ENCODE measurements around the gene MEIS2.

Gene MEIS2

DNA sequence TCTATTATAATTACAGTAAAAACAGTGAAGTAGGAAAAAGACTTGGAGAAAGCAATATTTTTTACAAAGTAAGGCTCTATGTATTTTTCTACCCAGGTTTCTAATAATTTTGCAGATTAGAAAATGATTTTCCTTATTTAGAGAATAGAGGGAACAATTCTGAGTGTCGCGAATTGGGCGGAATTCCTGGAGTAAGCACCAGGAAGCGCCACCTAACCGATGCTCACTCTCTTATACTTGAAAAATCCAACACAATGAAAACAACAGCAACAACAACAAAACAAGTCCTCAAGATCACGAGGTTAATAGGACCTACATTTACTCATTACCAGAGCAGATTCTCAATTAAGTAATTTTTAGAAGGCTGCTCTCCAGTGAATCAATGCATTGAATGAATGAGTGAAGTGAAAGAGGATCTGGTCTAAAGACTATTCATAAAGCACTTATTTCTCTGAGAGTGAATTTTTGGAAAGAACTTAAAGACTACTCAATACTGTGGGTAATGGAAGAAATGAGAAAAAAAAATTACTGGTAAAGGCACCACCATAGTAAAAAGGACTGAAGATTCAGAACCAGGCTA lies 158.0 kb downstream of the MEIS2 start:
- DNase-seq (ENCODE audit: insufficient read length, low spot score) (no peak), FAIRE-seq (no peak)

DNA sequence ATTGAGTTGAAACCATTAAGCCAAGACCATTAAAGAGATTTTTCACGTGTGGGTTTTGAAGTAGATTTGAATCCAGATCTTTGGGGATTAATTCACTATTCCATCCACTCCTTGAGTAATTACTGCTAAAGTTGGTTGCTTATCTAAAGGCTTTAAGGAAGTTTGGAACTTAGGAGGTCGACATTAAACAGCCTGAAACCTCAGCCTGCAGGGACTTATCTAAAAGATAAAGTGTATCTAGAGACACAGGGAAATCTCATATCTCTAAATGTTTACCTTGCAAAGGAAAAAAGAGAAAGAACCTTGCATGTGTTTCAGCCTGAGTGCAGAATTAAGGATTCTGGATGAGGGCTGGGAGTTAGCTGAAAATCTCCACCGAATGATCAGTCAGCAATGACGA lies 158.6 kb downstream of the MEIS2 start:
- no peak for FAIRE-seq

DNA sequence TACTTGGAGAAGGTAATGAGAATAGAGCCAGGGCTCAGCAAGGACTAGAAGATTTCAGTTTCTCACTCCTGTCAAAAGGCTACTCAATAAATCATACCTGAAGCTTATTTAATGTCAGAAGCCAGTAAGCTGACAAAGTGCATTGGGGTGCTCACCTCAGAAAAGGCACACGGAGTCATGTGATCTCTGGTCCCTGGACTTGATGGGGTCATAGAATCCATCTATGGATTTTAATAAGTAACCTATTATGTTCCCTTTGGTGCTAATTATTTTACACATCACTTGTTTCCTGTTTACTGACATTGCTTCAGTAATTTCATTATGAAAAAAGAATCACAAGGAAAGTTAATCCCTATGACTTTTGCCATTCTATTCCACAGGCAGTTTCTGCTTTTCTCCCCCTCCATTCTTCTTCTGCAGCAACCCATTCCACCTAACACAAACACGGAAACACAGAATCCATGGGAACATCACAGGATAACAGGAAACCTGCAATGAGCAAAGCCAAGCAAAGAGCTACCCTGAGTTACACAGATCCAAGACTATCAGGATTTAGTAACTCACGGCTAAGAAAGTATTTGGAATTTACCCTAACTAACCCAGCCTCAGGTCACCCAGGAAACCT lies 159.6 kb downstream of the MEIS2 start:
- DNase-seq (ENCODE audit: insufficient read length, low spot score) = no peak
- FAIRE-seq = no peak

More for the DNA sequence above, 158.6 kb downstream of the MEIS2 start:
- no peak for DNase-seq (ENCODE audit: insufficient read length, low spot score)

DNA sequence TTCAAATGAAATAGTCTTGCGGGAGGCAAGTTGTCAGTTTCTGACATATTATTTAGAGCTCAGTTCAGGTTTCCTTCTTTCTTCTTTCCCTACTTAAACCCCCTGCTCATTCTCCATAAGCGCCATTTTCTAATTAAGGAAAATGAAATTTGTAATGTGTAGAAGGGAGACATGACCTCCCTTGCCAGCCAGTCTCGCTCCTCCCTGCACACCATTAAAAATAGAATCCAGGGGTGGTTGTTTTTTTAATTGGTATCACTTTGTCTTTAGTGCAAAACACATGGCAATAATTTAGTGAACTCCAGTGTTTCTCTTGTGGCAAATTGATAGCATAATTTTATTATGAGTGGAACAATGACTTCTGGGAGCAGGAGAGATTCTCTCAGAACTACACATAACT lies 160.1 kb downstream of the MEIS2 start:
- FAIRE-seq (no peak), DNase-seq (ENCODE audit: insufficient read length, low spot score) (no peak)

DNA sequence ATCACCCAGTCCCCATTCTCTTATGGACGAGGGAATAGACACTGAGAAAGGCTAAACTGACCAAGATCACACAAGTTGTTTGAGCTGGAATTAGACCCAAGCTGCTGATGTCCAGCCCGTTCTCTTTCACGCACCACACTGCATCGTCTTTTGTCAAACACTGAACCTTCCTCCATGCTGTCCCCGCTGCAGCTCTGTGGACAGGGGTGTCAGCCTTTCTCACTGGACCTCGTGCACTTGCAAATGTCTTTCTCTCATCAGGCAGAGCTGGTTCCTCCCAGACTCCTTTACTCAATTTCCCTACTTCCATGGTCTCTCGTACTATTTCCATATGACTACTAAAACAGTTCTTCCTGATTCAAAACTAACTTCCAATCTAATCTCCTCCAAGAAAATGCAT lies 161.6 kb downstream of the MEIS2 start:
- FAIRE-seq (no peak), DNase-seq (ENCODE audit: insufficient read length, low spot score) (no peak)

DNA sequence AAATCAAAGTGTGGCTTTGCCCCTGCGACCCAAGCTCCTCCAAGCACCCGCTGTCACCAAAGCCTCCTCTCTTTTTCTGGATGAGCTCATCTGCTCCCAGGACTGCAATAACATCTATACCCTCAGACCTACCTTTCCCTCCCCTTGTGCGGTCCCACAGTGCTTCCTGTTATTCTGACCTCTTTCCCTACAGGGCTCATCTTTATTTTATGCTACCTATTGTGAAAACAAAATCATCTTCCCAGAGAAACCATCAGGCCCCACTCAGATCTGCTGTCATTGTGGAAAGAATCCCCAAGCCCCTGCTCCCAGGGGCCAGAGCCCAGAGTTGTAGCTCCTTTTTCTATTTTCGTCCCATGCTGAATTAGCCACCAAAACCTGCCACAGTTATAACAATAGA lies 162.2 kb downstream of the MEIS2 start:
- DNase-seq (ENCODE audit: insufficient read length, low spot score) (no peak), FAIRE-seq (no peak)

DNA sequence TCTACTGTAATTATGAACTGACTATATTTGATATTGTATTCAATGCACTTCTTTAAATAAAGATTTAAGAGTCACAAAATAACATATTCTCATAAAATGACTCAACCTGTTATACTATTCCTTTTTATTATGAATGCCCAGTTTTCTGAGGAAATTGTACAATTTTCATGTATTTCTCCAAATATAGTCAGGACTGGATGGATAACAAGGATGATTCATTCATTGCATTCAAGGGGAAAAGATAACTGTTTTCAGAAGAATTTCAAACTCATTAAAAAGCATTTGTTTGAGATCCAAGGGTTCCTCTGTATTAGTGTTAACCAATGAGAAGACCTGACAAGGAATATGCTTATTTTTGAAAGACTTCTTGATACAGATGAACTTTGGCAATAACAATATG lies 163.7 kb downstream of the MEIS2 start:
- FAIRE-seq (no peak), DNase-seq (ENCODE audit: insufficient read length, low spot score) (no peak)

DNA sequence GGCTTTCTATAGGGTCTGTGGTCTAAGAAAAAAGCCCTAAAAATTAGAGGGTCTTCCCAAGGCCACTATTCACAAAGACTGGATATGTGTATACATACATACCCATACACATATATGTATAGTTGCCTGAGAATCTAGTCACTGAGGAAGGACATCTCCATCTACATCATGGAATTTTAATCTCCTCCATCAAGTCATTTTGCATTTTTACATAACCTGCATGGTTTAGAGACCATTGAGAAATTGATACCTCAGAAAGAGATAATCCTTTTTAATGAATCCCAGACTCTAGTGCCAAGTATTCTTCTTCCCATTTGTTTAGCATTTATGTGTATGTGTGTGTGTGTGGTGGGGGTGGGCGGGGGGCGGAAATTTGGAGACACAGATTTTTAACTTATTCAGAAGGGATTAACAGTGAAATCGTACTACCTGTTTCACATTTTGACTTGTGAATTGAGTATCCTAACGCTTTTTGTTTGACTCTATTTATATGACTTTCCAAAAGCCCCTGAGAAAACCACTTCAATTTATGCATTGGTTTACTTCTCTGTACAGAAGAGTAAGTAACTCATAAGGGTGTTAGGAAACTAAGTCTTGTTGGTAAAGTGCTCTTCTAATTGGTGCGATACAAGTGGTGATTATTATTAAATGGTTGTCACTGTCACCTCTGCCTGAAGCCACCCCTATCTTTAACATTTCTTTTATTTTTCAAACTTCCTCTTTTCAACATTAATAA lies 166.9 kb downstream of the MEIS2 start:
- FAIRE-seq = no peak

DNA sequence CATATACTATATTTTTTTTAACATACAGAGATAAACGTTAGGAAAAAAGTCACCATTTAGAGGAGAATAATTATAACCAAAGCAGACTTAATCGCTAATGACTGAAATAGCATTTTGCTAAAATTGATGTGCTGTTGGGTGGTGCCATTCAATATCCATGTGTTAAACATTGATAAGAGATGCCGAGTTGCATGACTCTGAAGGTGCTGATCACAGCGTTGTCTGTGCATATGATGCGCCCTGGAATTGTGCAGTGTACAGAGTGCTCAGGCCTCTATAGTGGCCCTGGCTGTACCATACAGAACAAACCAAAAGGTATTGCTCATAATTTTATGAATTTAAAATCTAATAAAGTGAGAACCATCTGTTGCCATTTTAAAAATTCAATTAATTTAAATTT lies 168.3 kb downstream of the MEIS2 start:
- FAIRE-seq = no peak
- no peak for DNase-seq (ENCODE audit: insufficient read length, low spot score)

More for the DNA sequence above, 166.9 kb downstream of the MEIS2 start:
- DNase-seq (ENCODE audit: insufficient read length, low spot score) = no peak

DNA sequence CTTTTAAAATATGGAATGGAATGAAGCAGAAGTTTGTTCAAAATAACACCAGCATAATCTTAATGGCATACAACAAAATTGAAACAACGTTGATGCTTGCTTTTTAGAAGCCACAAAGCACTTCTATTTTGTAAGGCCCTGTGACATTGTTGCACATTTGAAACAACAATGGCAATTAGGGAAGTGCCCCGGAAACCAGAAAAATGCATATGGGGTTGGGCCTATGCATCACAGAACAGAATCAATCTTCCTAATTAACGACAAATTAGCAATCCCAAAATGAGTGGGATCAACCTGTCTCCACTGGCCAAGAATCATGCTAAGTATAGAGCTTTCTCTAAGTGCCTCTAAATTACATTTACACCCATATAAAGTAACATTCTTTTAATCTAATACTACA lies 168.9 kb downstream of the MEIS2 start:
- DNase-seq (ENCODE audit: insufficient read length, low spot score) (no peak), FAIRE-seq (no peak)

DNA sequence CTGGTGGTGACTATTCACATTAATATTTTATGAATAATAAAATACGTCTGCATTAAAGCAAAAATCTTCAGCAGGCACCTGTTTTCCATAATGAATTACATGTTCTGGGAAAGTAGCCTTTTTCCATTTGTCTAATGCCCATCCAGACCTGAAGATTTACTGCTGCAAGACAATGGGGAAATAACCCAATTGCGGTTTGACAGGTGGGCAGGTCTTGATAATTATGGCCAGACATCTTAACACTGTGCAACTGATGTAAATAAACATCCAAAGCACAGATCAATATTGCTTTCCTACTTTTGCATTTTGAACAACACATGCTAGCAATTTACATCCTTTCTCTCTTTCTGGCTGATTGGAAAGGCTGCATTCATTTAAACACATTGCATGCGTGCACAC lies 173.9 kb downstream of the MEIS2 start:
- no peak for FAIRE-seq
- no peak for DNase-seq (ENCODE audit: insufficient read length, low spot score)

DNA sequence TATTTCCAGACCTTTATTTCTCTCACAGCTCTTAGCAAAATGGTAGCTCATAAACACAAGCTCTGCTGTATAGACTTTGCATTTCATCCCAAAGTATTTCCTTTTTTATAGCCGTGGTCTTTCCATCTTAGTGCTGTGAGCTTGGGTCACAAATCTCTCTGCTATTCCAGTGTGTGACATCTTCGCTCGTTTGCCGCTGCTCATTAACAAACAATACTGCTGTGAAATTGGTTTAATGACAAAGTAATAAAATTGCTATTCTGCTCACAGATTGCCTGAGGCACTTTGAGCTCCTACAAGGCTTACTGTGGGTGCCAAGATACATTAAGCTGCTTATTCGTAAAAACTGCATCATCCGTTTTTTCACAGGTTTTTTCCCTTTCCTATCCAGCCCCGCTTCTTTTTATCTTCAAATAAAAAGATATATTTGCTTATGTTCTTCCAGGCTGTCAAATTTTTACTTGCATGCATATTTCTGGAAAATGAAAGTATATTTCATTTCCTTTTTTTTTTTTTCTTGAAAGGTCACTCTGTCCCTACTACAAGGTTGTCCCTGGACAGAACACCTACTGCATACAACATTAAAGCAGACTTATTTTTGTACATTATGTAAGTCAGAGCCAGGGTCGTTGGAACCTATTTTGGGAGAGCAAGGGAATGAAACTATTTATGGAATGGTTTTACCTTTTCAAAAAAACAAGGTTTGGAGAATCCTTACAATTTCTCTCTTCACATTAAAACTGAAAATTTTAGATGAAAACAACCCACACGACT lies 174.5 kb downstream of the MEIS2 start:
- FAIRE-seq (no peak), DNase-seq (ENCODE audit: insufficient read length, low spot score) (no peak)

DNA sequence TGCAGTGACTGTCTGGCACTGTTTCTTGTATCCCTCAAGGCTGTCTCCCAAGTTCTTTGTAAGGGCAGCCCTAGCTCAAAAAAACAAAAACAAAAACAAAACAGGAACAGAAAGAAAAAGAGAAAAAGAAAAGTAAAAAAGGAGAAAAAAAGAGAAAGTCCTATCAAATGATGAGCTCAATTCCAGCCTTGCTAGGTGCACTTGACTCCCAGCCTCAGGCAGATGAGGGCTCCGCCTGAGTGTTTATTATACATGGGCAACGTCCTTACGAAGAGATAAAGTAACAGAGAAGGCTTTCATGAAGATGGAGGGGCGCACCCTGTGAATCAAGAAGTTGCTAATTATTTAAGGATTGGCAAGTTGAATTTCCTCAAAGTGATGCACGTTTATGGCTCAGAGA lies 175.3 kb downstream of the MEIS2 start:
- DNase-seq (ENCODE audit: insufficient read length, low spot score) = no peak
- no peak for FAIRE-seq

DNA sequence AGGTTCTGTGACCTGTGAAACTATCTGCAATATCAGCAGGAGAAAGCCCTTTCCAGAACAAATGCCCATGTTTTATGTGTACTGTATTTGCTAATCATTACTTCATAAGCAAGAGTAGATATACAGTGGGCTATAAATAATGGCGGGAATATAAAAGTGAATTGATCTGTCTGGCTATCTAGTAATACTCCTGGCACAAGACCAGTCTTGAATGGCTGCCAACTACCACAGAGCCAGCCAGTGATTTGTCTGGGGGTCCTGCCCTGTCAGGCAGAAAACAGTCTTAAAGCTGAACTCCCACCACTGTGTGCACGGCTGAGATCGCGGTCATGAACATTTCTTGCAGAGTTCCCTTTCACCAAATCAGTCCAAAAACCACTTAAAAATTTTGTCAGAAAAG lies 176.3 kb downstream of the MEIS2 start:
- FAIRE-seq = no peak
- DNase-seq (ENCODE audit: insufficient read length, low spot score) = no peak

DNA sequence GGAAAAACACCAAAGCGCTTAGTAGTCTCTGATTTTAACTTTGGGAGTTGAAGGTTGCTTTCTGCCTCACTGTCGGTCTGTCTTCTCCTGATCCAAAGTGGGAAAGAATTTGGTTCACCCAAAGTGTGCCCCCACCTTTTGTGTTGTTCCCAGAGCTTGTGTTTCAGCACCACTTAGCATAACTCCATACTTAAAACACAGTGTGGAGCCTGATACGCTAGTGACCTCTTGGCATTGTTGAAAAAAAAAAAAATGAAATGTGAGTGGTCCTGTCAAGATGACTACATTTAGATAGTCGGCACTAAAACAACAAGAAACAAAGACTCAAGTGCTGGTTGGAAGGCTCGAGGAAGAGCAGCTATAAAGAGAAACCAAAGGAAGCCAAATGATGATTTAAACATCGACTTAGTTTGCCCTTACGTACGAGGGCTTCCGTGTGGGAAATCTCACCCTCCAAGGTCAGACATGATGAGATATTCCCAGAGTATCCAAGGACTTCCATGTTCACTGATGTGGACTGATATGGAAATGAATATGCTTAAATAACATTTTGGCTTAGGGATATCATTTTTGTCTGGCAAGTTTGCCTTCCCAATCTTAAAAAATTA lies 178.8 kb downstream of the MEIS2 start:
- DNase-seq (ENCODE audit: insufficient read length, low spot score) (no peak), FAIRE-seq (no peak)

DNA sequence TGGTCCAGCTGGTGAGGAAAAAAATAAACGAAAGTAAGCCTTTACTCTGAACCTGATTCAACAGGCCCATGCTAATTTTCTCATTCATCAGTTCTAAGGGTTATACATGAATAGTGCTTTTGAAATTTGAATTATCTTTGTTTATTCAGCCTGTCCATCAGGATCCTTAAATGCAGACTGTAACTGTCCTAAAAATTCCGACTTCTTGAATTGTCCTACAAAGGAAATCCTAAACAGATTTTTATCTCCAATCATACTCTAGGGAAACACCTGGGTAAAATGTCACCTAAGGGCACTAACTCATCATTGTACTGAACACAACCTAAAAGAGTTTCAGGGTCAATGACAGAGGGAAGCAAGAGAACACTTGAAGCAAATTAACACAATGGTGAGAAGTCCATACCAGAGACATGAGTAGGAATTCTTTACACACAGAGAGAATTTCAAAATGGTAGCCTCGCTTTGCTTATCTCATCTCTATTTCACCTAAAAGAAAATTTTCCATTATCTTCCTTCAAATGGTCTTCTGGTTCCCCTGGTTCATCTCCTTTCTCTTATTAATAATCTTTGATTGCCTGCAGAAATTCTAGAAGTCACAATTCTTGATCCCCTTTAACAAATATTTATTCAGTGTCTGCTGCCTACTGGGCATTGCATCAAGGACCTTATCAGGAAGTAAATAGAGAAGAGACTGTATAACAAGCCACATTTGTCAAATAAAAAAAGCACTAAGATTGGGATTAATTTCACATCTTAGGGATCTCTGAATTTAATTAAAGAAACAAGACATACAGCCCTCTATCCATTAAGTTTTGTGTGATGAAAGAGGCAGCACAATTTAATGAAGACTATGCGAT lies 182.7 kb downstream of the MEIS2 start:
- no peak for FAIRE-seq
- no peak for DNase-seq (ENCODE audit: insufficient read length, low spot score)

DNA sequence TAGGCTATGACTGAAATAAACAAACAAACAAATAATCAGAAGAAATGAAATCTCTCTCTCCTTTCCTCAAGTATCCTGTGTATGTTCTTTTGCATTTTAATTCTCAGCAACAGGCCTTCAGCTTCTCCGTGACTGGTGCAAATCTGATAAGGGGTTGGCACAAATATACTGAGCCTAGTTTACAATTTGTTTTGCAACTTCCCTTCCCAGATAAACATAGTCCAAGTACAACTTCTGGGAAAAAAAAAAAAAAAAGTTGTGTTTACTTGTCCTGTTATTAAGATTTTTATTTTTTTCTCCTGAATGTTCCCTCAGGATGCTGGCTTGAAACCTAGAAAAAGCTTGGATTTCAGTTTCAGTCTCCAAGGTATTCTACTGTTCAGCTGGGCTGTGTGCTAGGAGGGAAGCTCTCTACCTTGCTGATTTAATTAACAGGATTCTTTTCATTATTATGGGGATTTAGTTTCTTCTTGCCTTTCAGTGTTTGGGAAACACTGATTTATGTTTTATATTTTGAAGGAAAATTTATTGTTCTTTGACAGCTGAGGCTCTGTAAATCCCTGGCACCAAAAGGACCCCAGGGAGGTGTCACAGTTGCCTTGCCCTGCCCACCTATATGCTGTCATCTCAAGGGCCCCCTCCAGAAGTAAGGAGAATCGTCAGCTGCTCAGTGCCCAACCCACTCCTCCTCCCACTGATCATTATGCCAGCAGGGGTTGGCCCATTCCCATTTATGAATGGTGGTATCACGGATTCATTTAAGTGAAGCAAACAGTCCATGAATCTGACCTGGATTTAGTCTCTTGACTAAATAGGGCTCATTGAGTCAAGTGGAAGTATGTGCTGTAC lies 185.2 kb downstream of the MEIS2 start:
- no peak for DNase-seq (ENCODE audit: insufficient read length, low spot score)
- no peak for FAIRE-seq

DNA sequence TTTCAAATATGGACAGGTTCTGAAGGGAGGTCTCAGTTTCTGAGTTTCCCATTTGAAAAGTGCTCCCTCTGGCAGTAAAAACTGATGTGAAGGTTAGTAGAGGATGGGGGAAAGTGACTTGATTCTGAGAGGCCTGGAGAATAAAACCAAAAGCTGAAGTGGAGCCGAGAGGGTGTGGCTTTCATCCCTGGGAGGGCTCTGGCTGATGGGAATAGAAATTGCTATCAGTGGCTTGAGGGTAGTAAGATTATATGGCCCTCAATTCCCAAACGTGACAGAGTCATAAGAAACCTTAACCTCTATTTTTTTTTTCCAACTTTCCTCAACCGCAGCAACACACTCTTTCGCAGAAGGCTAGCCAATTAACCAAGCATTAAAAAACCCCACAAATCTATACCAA lies 185.9 kb downstream of the MEIS2 start:
- FAIRE-seq = no peak
- DNase-seq (ENCODE audit: insufficient read length, low spot score) = no peak

DNA sequence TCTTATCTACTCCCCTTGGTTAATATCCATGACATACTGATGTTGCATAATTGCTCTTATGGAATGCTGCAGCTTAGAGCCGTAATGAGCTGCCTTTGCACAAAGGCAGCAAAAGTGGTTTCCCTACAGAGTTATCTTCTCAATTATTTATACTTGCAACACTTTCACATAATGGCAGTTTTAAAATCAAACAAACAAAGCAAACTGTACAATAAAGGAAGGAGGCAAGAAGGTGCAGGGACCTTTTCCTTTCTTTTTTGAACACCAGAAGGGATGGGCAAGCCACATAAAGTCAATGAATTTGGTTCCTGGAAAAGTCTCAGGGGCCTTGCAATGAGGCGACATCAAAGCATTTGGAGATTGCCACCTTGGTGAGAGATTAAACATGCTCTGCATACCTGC lies 188.0 kb downstream of the MEIS2 start:
- FAIRE-seq (no peak), DNase-seq (ENCODE audit: insufficient read length, low spot score) (no peak)
